Activated CD4-positive, CD25-positive, alpha-beta regulatory T cell treated with anti-CD3 and anti-CD28 coated beads, Interleukin-2, amount 50 U/mL, for 72 hours (primary cell): ENCODE measurements around the gene REV3L.
"Not testable (repeated sequence)": the region's sequence is repeated elsewhere in the genome, so short reads cannot be mapped to it uniquely, and the experiment has no call there.

Experiments used
- DNase-seq: peaks from one replicate; pipeline ENCODE4 v3.0.0; 2021

Gene REV3L

GRCh38 chr6:111482959-111483735 lies at the start of gene REV3L:
TSS of gene REV3L (minus strand) at chr6:111483218. CDS start at chr6:111482888, 330 bp downstream.
- DNase-seq = peak; percentile 79

DNA sequence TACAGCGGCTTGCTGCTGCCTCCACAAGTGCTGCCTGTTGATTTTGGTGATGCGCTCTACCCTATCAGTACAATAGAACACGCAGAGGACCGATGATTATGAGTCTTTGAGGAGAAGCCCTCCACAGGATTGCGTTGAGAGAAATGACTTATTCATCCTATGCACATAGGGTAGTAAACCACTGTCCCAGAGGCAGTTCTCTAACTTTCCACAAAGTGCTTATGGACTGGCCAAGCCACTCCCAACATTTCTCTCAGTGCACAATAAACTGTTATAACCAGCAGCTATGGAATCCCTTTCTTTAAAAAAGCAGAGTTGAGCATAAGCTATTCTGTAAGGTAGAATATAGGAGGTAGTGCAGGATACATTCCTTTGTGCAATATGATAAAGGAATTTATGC lies 48.2 kb upstream of the REV3L start:
- no peak for DNase-seq

DNA sequence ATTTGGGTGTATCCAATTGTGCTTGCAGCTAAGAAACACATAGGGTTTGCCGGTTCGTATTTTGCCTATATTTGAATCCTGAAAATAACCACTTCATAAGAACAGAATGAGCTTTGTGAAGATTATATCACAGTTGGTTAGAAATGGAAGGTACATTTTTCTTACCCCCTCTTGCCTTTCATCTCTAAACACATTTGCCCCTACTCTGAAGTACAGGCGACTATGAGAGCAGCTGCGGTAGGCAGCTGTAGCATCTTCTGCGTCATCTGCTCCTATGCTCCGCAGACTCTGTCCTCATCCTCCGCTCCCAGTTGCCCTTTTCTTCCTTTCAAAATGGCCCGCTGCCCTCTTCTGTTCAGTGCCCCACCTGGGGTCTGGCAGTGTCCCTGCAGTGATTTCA lies 47.6 kb upstream of the REV3L start:
- DNase-seq = no peak

DNA sequence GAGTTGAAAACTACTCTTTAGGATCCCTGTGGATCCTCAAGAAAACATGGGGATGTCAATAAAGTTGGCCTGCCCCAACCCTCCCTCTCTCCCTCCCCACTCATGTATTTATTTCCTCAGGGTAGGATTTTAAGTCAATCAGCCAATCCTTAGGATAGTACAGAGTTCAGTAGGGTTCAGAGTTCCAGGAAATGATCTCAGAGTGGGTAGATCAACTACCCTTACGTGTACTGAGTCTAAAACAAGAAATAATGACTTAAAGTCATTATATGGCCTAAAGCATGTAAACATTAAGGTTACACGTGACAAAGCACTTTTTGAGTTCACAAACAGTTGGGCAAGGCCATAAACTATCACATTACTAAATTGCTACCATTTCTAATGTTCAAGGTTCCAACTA lies 47.2 kb upstream of the REV3L start:
- no peak for DNase-seq

DNA sequence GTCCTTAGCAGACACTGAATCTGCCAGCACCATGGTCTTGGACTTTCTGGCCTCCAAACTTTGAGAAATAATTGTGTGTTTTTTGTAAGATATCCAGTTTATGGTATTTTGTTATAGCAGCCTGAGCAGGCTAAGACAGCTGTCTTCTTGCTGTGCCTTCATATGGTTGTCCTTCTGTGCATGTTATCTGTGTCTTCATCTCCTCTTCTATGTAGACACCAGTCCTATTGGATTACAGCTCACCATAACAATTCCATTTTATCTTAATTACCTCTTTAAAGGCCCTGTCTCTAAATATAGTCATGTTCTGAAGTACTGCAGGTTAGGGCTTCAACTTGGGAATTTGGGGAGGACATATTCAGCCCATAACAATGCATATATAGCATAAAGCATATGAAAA lies 44.3 kb upstream of the REV3L start:
- DNase-seq = no peak

- DNase-seq = no peak
Measured at GRCh38 chr6:111524735-111525134, 41.7 kb upstream of the REV3L start.

DNA sequence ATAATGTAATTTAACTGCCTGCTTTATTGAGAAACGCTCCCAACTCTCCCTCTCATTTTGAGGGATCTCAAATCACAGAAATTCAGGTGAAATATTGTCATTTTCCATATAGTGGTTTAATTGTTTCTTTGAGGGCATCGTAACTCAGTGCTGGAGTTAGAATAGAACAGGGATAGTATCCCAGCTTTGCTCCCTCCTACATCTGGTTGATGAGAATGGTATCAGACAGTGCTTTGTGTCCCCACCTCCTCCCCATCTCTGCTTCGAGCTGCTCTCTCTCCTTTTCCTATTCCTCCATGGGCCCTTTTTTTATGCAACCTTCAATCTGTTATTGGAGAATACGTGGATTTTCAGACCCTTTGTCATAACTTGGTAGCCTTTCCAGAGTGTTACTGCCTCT lies 41.2 kb upstream of the REV3L start:
- no peak for DNase-seq

DNA sequence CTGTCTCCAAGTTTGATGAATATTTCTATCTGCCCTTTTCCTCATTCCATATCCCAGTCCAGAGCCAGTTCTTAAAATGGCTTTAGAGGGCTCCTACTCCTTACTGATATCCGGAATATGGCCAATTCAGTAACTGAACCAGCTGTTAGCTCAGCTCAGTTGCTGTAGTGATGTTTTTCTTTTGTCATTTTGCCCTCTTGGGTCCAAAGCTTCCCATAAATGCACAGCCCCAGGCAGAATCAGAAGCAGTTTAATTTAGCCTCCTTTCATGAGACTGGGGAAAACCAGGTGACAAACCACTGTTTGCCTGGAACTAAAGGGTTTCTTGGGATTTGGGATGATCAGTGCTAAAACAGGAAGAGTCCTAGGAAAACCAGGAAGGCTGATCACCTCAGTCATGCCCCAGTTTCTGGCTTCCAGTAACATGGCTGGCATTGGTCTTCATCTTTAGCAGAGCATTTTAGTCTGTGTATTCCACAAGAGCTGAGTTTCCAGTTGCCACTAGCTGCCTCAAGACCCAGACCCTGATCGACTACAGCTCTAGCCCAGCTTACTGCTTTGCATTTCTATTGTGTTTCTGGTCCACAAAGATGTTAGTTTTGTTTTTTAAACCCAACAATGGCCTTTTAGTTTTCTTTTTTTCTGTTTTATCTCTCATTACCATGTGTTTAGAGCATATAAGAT lies 40.6 kb upstream of the REV3L start:
- no peak for DNase-seq

- DNase-seq = no peak
Measured at GRCh38 chr6:111522393-111523020, 39.5 kb upstream of the REV3L start.

DNA sequence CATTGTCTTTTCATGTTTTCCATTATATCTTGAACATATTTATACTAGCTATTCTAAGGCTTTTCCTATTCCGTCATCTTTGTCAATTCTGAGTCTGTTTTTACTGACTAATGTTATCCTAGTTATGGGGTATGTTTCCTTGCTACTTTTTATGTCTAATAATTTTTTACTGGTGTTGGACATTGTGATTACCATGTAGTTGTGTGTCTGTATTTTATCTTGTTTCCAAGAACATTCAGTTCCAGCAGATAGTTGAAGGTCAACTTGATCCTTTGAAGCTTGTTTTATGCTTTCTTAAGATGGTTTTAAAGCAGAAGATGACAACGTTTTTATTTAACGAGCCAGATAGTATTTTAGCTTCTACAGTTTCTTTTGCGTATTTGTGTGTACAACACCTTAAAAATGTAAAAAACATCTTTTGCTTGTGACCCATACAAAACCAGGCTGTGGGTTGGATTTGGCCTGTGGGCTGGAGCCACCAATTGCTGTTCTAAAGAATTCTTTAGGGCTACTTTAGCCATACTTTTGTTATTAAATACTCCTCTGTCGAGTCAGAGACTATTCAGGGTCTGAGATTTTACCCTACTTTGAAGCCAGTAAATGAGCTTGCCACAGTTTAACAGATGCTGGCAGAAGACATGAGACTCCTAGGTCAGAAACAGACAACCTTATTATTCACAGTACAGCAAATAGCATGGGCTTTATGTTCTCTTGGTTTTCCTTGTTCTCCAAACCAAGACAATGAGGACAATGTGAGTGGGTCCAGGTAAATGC lies 38.7 kb upstream of the REV3L start:
- no peak for DNase-seq

GRCh38 chr6:111520524-111520923 lies 37.5 kb upstream of the REV3L start:
- DNase-seq = no peak

DNA sequence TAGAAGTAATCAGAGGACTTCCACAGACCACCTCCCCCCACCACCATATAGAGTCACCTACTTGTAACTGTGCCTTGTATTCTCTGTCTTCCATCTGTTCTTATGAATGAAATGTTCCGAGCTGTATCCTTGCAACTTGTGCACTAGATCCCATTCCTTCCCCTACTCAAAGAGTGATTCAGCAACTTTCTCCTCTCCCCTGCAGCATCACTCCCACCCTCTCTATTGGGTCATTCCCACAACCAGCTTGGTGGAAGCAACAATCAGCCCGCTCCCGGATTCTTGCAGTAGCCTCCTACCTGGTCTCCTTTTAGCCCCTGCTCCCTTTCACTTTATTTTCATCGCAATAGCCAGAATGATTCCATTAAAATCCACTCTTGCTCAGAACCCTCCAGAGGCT lies 34.9 kb upstream of the REV3L start:
- DNase-seq = no peak

GRCh38 chr6:111515259-111515658 lies 32.2 kb upstream of the REV3L start:
- DNase-seq = no peak

DNA sequence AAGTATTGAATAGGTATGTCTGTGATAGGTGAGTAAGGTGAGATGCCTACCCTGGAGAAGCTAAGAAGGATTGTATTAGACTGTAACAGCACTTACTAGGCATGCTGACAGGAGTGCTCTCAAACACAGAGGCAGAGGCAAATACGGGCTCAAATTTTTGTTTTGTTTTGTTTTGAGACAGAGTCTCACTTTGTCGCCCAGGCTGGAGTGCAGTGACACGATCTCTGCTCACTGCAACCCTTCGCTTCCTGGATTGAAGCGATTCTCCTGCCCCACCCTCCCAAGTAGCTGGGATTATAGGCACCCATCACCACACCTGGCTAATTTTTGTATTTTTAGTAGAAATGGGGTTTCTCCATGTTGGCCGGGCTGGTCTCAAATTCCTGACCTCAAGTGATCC lies 31.5 kb upstream of the REV3L start:
- DNase-seq = not testable (repeated sequence)

DNA sequence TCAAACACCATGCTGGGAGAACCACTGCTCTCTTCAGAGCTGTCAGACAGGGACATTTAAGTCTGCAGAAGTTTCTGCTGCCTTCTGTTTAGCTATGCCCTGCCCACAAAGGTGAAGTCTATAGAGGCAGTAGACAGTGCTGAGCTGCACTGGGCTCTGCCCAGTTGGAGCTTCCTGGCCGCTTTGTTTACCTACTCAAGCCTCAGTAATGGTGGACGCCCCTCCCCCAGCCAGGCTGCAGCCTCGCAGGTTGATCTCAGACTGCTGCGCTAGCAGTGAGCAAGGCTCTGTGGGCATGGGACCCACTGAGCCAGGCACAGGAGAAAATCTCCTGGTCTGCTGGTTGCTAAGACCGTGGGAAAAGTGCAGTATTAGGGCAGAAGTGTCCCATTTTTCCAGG lies 24.2 kb upstream of the REV3L start:
- not testable (repeated sequence) for DNase-seq

- DNase-seq = not testable (repeated sequence)
Measured at GRCh38 chr6:111505498-111505897, 22.5 kb upstream of the REV3L start.

- no peak for DNase-seq
Measured at GRCh38 chr6:111503660-111504059, 20.6 kb upstream of the REV3L start.

- DNase-seq = no peak
Measured at GRCh38 chr6:111503194-111503593, 20.2 kb upstream of the REV3L start.

- no peak for DNase-seq
Measured at GRCh38 chr6:111502154-111502553, 19.1 kb upstream of the REV3L start.

GRCh38 chr6:111499269-111499793 lies 16.3 kb upstream of the REV3L start:
- no peak for DNase-seq

GRCh38 chr6:111494951-111495635 lies 12.1 kb upstream of the REV3L start:
- DNase-seq = no peak

GRCh38 chr6:111492499-111492898 lies 9.5 kb upstream of the REV3L start:
- no peak for DNase-seq
